GM18499 (cell line): ENCODE results near the gene PHB1.
"Not testable (repeated sequence)": the region's sequence is repeated elsewhere in the genome, so short reads cannot be mapped to it uniquely, and the experiment has no call there.

ENCODE experiments used
- ATAC-seq: cut with Tn5 transposase; IDR thresholded peaks from one replicate; pipeline ENCODE4 v1.9.1; 2021; ENCODE audit warnings: moderate number of reproducible peaks; ENCODE audit not compliant: insufficient read depth, unreplicated experiment

PHB1 gene

GRCh38 chr17:49407086-49407485 lies 7.6 kb downstream of the PHB1 start:
- ATAC-seq: no peak

GRCh38 chr17:49406421-49407061 lies 8.1 kb downstream of the PHB1 start:
- ATAC-seq: no peak

- ATAC-seq: no peak
Observed at GRCh38 chr17:49404906-49405305, 9.8 kb downstream of the PHB1 start.

GRCh38 chr17:49404361-49404760 lies 10.3 kb downstream of the PHB1 start:
- no peak for ATAC-seq

- ATAC-seq: no peak
Observed at GRCh38 chr17:49403514-49404289, 11.0 kb downstream of the PHB1 start.

GRCh38 chr17:49402706-49403105 lies 12.0 kb downstream of the PHB1 start:
- no peak for ATAC-seq

DNA sequence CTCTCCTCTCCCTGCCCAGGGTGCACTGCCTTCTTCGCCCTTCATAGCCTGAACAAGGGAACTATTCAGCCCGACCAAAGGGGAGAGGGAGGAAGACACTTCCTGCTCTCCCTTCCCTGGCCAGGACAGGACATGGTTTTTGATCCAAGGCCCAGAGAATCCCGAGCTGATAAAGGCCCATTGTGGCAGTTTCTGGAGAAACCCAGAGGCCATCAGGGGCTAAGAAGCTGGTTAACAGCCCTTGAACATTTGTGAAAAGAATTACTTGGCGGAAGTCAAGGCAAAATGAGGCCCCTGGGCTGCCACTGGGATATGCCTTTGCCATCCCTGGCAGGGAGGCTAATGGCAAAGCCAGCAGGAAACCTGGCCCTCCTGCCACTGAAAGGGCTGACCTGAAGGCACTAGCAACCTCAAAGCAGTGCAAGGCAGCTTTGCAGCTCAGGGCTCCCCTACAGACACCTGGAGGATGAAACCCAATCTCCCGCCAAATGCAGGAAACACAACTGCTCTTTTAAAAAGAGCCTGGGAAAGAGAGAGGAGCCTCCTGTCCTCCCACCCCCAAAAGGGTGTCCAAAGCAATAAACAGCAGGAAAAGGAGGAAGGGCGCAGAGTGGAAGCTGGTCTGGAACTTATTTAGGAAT lies 12.6 kb downstream of the PHB1 start:
- ATAC-seq: no peak

GRCh38 chr17:49399995-49400394 lies 14.7 kb downstream of the PHB1 start:
- no peak for ATAC-seq

DNA sequence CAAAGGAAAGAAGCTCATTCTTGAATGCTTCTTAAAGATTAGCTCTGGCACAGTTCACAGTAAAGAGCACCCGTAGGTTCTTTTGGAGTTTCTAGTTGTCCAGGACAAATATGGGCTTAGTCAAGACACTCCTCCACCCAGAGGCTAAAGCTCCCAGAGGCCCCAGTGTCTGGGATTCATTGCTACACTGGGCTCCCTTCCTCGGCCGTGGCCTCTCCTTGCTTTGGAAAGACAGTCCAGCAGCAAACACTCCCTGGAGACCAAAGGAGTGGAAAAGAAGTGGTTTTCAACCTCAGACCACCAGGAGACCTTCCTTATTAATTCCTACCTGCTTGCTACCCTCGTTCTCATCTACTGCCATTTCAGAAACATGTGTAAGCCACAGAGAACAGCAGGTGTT lies 17.1 kb downstream of the PHB1 start:
- ATAC-seq: no peak

- ATAC-seq: no peak
Observed at GRCh38 chr17:49393491-49394255, 21.0 kb downstream of the PHB1 start.

- no peak for ATAC-seq
Observed at GRCh38 chr17:49390548-49391324, 23.9 kb downstream of the PHB1 start.

- not testable (repeated sequence) for ATAC-seq
Observed at GRCh38 chr17:49389514-49390347, 25.0 kb downstream of the PHB1 start.

DNA sequence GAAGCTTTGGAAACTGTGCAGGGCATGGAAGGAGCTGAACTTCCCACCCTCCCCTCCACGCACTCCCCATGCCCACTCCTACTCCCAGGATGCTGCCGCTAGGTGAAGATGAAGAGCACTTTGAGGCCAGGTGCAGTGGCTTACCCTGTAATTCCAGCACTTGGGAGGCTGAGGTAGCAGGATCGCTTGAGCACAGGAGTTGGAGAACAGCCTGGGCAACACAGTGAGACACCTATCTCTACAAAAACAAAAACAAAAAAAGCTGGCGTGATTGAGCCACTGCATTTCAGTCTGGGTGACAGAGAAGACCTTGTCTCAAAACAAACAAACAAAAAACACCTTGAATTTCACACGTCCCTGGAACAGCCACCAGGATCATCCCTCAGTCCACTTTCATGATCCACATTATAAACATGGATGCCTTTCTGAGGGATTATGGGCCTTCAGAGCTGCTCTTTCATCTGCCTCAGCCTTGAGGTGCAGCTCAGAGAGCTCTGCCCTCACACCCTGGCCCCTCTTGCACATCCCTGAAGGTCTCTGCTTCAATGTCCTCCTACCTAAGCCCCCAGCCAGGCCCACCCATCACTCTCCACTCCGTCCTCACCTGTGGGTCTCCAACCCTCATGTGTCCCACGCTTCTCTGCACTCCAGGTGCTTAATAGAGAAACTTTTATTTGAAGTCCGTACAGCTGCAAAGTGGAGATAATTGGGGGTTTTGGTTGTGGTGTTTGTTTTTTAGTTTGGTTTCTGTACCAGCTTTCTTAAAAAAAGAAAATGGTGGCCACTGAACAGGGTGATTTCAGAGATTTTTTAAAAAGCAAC lies 25.8 kb downstream of the PHB1 start:
- no peak for ATAC-seq

DNA sequence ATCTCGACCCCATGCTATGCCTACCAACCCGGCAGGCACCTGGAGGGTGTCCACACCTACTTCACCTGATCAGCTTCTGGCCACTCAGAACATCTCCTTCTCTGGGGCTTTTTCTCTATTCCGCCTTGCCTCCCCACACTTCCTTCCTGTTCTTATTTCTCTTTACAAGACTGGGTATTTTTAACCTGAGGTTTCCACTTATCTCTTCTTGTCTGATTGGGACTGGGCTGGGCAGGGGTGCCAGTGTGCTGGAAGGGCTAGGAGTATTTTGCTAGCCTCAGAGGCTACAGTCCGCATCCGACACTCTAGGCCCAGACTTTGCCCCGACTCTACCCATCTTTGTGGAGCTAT lies 26.4 kb downstream of the PHB1 start:
- no peak for ATAC-seq

- ATAC-seq: no peak
Observed at GRCh38 chr17:49387498-49388289, 27.0 kb downstream of the PHB1 start.

GRCh38 chr17:49386373-49386772 lies 28.3 kb downstream of the PHB1 start:
- no peak for ATAC-seq

DNA sequence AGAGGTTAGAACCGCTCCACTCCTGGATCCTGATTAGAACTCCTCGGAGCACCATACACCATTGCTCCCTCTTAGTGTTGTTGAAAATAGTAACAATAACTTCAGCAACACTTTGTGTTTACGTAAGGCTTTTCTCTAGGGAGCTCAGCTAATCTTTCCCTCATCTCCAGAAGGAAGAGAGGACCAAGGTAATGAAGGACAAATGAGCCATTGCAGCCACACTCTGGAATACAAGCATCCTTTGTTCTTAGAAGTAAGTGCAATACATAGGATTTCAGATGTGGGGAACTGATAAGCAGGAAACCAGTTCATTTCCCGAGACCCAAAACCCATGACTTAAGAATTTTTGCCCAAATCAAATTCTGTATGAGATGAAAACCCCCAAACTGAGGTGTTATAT lies 29.7 kb downstream of the PHB1 start:
- ATAC-seq: no peak

GRCh38 chr17:49383060-49383459 lies 31.6 kb downstream of the PHB1 start:
- ATAC-seq: no peak
